B cell (primary cell): ENCODE data around the gene AHDC1. TPM values are rescaled to one million over a fixed set of nuclear protein-coding genes. Genes with fewer than 3 reads are reported as not detected.

ENCODE experiments used
- ATAC-seq: fragments of 200-7000 bp; cut with Tn5 transposase; one replicate; pipeline ENCODE4 v1.10.0; 2021; ENCODE audit warnings: low read depth, mild to moderate bottlenecking, moderate number of reproducible peaks, moderate library complexity
- CTCF ChIA-PET: fragments of 350-600 bp; sonication (Branson Sonifier 250); formaldehyde crosslinking; loops from one replicate; lab custom pipeline; 2021; ENCODE audit warnings: antibody characterized with exemption, inconsistent platforms; lab: Charles Lee
- POLR2A ChIA-PET: fragments of 350-600 bp; sonication (Branson Sonifier 250); formaldehyde crosslinking; loops from one replicate; lab custom pipeline; 2021; ENCODE audit warnings: antibody characterized with exemption; lab: Charles Lee
- DNase-seq: peaks from one replicate; pipeline ENCODE4 v3.0.0; 2013
- H2AFZ ChIP-seq: 2 replicates; pipeline ENCODE4 v1.6.1; 2012; ENCODE audit warnings: mild to moderate bottlenecking, low read depth, low read length; ENCODE audit not compliant: insufficient read depth, poor library complexity, severe bottlenecking
- H3K27ac ChIP-seq, 2 donors: 1 replicate in 1 of 2; 2 replicates in 1 of 2; pipeline ENCODE4 v1.5.1; 2012 to 2013; ENCODE audit warnings: low read length in 2 of 2, mild to moderate bottlenecking in 2 of 2, moderate library complexity in 1 of 2
- H3K27me3 ChIP-seq, 4 experiments: fragments of 200-600 bp in 1 of 4; sonication (generic) in 1 of 4; replicated peaks in 1 of 4; 1 replicate in 2 of 4; 2 replicates in 2 of 4; pipeline versions ENCODE4 v1.6.1 to v1.7.0; 2013 to 2016; ENCODE audit warnings: low read length in 3 of 4, mild to moderate bottlenecking in 2 of 4, mixed read lengths in 1 of 4, moderate library complexity in 1 of 4; ENCODE audit not compliant: insufficient read depth in 4 of 4, control insufficient read depth in 3 of 4; ENCODE audit errors: control extremely low read depth in 1 of 4
- H3K36me3 ChIP-seq, 2 experiments: replicated peaks in 1 of 2; 1 replicate in 1 of 2; 2 replicates in 1 of 2; pipeline versions ENCODE4 v1.6.1 to v1.7.1; 2013; ENCODE audit warnings: low read length in 1 of 2; ENCODE audit not compliant: insufficient read depth in 2 of 2, control insufficient read depth in 1 of 2; ENCODE audit errors: control extremely low read depth in 1 of 2, extremely low read depth in 1 of 2
- H3K4me1 ChIP-seq, 2 donors: fragments of 200-600 bp in 1 of 2; sonication (generic) in 1 of 2; 1 replicate in 1 of 2; 2 replicates in 1 of 2; pipeline versions ENCODE4 v1.5.1 to v1.6.1; 2013 to 2017; ENCODE audit warnings: low read length in 2 of 2; ENCODE audit not compliant: control insufficient read depth in 2 of 2, insufficient read depth in 2 of 2
- H3K4me2 ChIP-seq: replicated peaks from 2 replicates; pipeline ENCODE3; 2012; ENCODE audit warnings: mild to moderate bottlenecking, low read depth, low read length; ENCODE audit not compliant: poor library complexity, severe bottlenecking
- H3K4me3 ChIP-seq, 5 experiments: fragments of 200-600 bp in 1 of 5; sonication (generic) in 1 of 5; 1 replicate in 3 of 5; 2 replicates in 2 of 5; pipeline versions ENCODE4 v1.5.1 to v1.7.0; 2011 to 2016; ENCODE audit warnings: low read length in 4 of 5, mild to moderate bottlenecking in 4 of 5, low read depth in 2 of 5, control low read depth in 1 of 5, moderate library complexity in 1 of 5; ENCODE audit not compliant: insufficient read depth in 1 of 5; ENCODE audit errors: control extremely low read depth in 1 of 5, extremely low read depth in 1 of 5
- H3K79me2 ChIP-seq: fragments of 200-600 bp; sonication (generic); one replicate; pipeline ENCODE4 v1.6.0; 2016; ENCODE audit warnings: low read length; ENCODE audit not compliant: control insufficient read depth, insufficient read depth
- H3K9ac ChIP-seq: fragments of 200-600 bp; sonication (generic); 2 replicates; pipeline ENCODE4 v1.6.1; 2017; ENCODE audit warnings: mild to moderate bottlenecking, low read length, moderate library complexity
- H3K9me3 ChIP-seq, 3 donors: one replicate each; pipeline versions ENCODE4 v1.6.1 to v1.7.1; 2013; ENCODE audit warnings: low read length in 2 of 3; ENCODE audit not compliant: control insufficient read depth in 2 of 3, insufficient read depth in 1 of 3; ENCODE audit errors: control extremely low read depth in 1 of 3
- H4K20me1 ChIP-seq: 2 replicates; pipeline ENCODE4 v1.6.0; 2012; ENCODE audit warnings: mild to moderate bottlenecking, low read length; ENCODE audit not compliant: insufficient read depth, control insufficient read depth, poor library complexity, severe bottlenecking
- H3K27ac Mint-ChIP-seq: one replicate; pipeline ENCODE4 v1.8.0; 2021; ENCODE audit warnings: mixed read lengths
- H3K27me3 Mint-ChIP-seq: one replicate; pipeline ENCODE4 v1.8.0; 2021; ENCODE audit warnings: mixed read lengths
- H3K4me1 Mint-ChIP-seq: one replicate; pipeline ENCODE4 v1.8.0; 2021; ENCODE audit warnings: mixed read lengths
- H3K4me3 Mint-ChIP-seq: one replicate; pipeline ENCODE4 v1.8.0; 2021; ENCODE audit warnings: mixed read lengths
- H3K9me3 Mint-ChIP-seq: one replicate; pipeline ENCODE4 v1.8.0; 2022; ENCODE audit warnings: mixed read lengths; ENCODE audit not compliant: insufficient read depth
- CTCF ChIP-seq: fragments of 200-600 bp; IDR thresholded peaks from one replicate; pipeline ENCODE4 v1.8.0; 2022; ENCODE audit warnings: antibody characterized with exemption, mild to moderate bottlenecking
- EZH2 ChIP-seq: IDR thresholded peaks from 2 replicates; pipeline ENCODE4 v1.6.1; 2012; ENCODE audit warnings: borderline replicate concordance, low read depth, mild to moderate bottlenecking, moderate library complexity, low read length; ENCODE audit not compliant: insufficient read depth, poor library complexity, severe bottlenecking
- WGBS: methylation state at CpG from one replicate; pipeline ENCODE4 v1.1.5; 2013; ENCODE audit warnings: missing lambda C conversion rate; ENCODE audit not compliant: insufficient coverage; 5-methylcytosine and 5-hydroxymethylcytosine counted together
- intact Hi-C: fragments of 100-400 bp; cut with micrococcal nuclease; formaldehyde crosslinking; loops from one replicate; pipeline ENCODE4 v1.10.0; 2022
- polyA plus RNA-seq: library from polyadenylated mRNA; depleted of rRNA; stranded (reverse); fragments of >200 nt; gene quantifications from 2 replicates; pipeline ENCODE4 v1.2.3, GENCODE V29; 2012
- total RNA-seq, 2 donors: library from RNA; stranded (reverse); fragments of 120-200 nt in 1 of 2; gene quantifications; 1 replicate in 1 of 2; 2 replicates in 1 of 2; pipeline versions ENCODE4 v1.2.3 to v1.2.4, GENCODE V29; 2013 to 2022

AHDC1 gene
- total and polyA plus RNA-seq, 2 donors (not counting 1 experiment from before 2014, with no cell fraction given) = 6.2 to 32.0 TPM

- no peaks in the 10 kb centered on the region for H3K9me3 Mint-ChIP-seq
- no peaks in the 10 kb centered on the region for H3K27me3 Mint-ChIP-seq
- Histone ChIP-seq H3K79me2 (no peaks in the 10 kb centered on the region), H3K9me3 (no peaks in the 10 kb centered on the region), H3K4me2 (peak overlapping the region; percentile 20), H2AFZ (peak overlapping the region; percentile 12), H3K4me1 (peaks cover 56 to 59% of the 10 kb centered on the region in 2 donors), H3K9ac (no peak overlapping the region), H3K27me3 (peaks cover 0 to 4% (median 0%) of the 10 kb centered on the region in 4 experiments), H3K4me3 (no peak overlapping the region), H3K36me3 (no peaks in the 10 kb centered on the region), H3K27ac (no peak overlapping the region), H4K20me1 (no peaks in the 10 kb centered on the region)
- intact Hi-C loops = loop anchor here (10.0 kb wide), 1 partner anchor 48 kb away; no protein-coding TSS in a partner anchor
- ChIA-PET POLR2A (no interaction called here), CTCF (interaction anchor here (1.3 to 2.8 kb wide), 3 partner anchors 11 to 227 kb away, joined by 3 to 6 read pairs (median 3); no protein-coding TSS in a partner anchor)
- DNase-seq = peak; percentile 30
- no peak overlapping the region for H3K27ac Mint-ChIP-seq
- peaks cover 60% of the 10 kb centered on the region for H3K4me1 Mint-ChIP-seq
- TF ChIP-seq CTCF = no peak
- no peak for TF ChIP-seq EZH2
- H3K4me3 Mint-ChIP-seq = no peak overlapping the region
- ATAC-seq = no peak
- 64% methylated on average over 31 of the region's 31 CpGs for WGBS
Measured at GRCh38 chr1:27522432-27523336, 81.3 kb downstream of the AHDC1 start.
